Fibroblast of mammary gland (primary cell): ENCODE data around the gene RIPOR3.

Experiments used
- DNase-seq: peaks from one replicate; pipeline ENCODE4 v3.0.0-alpha.2; 2010; ENCODE audit warnings: low read depth
- H3K4me3 ChIP-seq: 2 replicates; pipeline ENCODE4 v1.5.1; 2011; ENCODE audit warnings: low read depth, mild to moderate bottlenecking, low read length, moderate library complexity; ENCODE audit not compliant: control insufficient read depth
- CTCF ChIP-seq: conservative IDR thresholded peaks from 2 replicates; pipeline ENCODE4 v1.5.1; 2011; ENCODE audit warnings: low read depth, low read length, inconsistent platforms; ENCODE audit not compliant: control insufficient read depth, insufficient read depth

Gene RIPOR3

GRCh38 chr20:50552979-50553378 lies 138.4 kb downstream of the RIPOR3 start:
- DNase-seq = no peak
- no peak overlapping the region for H3K4me3 ChIP-seq
- TF ChIP-seq CTCF = no peak

GRCh38 chr20:50551288-50551687 lies 140.1 kb downstream of the RIPOR3 start:
- no peak for TF ChIP-seq CTCF
- H3K4me3 ChIP-seq = no peak overlapping the region
- DNase-seq = no peak

GRCh38 chr20:50550531-50550930 lies 140.8 kb downstream of the RIPOR3 start:
- no peak for DNase-seq
- no peak for TF ChIP-seq CTCF
- no peak overlapping the region for H3K4me3 ChIP-seq

GRCh38 chr20:50548396-50548795 lies 142.9 kb downstream of the RIPOR3 start:
- TF ChIP-seq CTCF = no peak
- no peak overlapping the region for H3K4me3 ChIP-seq
- no peak for DNase-seq

- no peak overlapping the region for H3K4me3 ChIP-seq
- DNase-seq = no peak
- no peak for TF ChIP-seq CTCF
Observed at GRCh38 chr20:50547964-50548363, 143.4 kb downstream of the RIPOR3 start.

GRCh38 chr20:50546729-50547314 lies 144.5 kb downstream of the RIPOR3 start:
- DNase-seq = no peak
- no peak overlapping the region for H3K4me3 ChIP-seq

More at GRCh38 chr20:50546729-50547314, 144.5 kb downstream of the RIPOR3 start:
- TF ChIP-seq CTCF = no peak
